NT2/D1 (cell line): ENCODE data around the gene SAP130.

Experiments
- DNase-seq: peaks from one replicate; pipeline ENCODE4 v3.0.0-alpha.2; 2011; ENCODE audit warnings: low read depth, low spot score
- H3K27me3 ChIP-seq: 2 replicates; pipeline ENCODE4 v1.6.0; 2011; ENCODE audit warnings: mild to moderate bottlenecking; ENCODE audit not compliant: insufficient read length, insufficient read depth
- H3K36me3 ChIP-seq: 2 replicates; pipeline ENCODE4 v1.6.1; 2011; ENCODE audit warnings: mild to moderate bottlenecking, low read length, mixed read lengths; ENCODE audit not compliant: insufficient read depth, insufficient read length
- H3K4me1 ChIP-seq: 2 replicates; pipeline ENCODE4 v1.5.1; 2011; ENCODE audit not compliant: insufficient read depth, insufficient read length
- H3K4me3 ChIP-seq: 2 replicates; pipeline ENCODE4 v1.5.1; 2011; ENCODE audit warnings: low read depth; ENCODE audit not compliant: insufficient read length
- H3K9ac ChIP-seq: 2 replicates; pipeline ENCODE4 v1.6.0; 2011; ENCODE audit warnings: low read depth; ENCODE audit not compliant: insufficient read length
- H3K9me3 ChIP-seq: 2 replicates; pipeline ENCODE4 v1.5.1; 2011; ENCODE audit warnings: mild to moderate bottlenecking, low read length; ENCODE audit not compliant: insufficient read depth
- SUZ12 ChIP-seq: IDR thresholded peaks from 2 replicates; pipeline ENCODE4 v1.6.1; 2011; ENCODE audit not compliant: insufficient read length, insufficient read depth; ENCODE audit errors: extremely low read depth
- YY1 ChIP-seq: IDR thresholded peaks from 2 replicates; pipeline ENCODE4 v1.6.1; 2011; ENCODE audit not compliant: insufficient read length, insufficient read depth
- ZNF274 ChIP-seq: IDR thresholded peaks from 2 replicates; pipeline ENCODE4 v1.6.1; 2011; ENCODE audit warnings: mild to moderate bottlenecking, low read depth, low read length

SAP130 gene

DNA sequence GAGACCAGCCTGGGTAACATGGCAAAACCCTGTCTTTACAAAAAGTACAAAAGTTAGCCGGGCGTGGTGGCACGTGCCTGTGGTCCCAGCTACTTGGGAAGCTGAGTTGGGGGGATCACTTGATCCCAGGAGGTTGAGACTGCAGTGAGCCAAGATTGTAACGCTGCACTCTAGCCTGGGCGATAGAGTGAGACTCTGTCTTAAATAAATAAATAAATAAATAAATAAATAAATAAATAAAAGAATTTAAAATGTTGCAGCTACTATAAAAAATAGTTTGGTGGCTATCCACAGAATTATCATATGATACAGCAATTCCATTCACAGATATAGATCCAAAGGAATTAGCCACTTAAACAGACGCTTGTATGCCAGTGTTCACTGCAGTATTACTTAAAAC lies 92.5 kb downstream of the SAP130 start:
- TF ChIP-seq ZNF274, result no peak
- TF ChIP-seq SUZ12, result no peak
- TF ChIP-seq YY1, result no peak
- peaks cover under 1% of the 10 kb centered on the region for H3K36me3 ChIP-seq
- H3K4me3 ChIP-seq, result no peak overlapping the region

DNA sequence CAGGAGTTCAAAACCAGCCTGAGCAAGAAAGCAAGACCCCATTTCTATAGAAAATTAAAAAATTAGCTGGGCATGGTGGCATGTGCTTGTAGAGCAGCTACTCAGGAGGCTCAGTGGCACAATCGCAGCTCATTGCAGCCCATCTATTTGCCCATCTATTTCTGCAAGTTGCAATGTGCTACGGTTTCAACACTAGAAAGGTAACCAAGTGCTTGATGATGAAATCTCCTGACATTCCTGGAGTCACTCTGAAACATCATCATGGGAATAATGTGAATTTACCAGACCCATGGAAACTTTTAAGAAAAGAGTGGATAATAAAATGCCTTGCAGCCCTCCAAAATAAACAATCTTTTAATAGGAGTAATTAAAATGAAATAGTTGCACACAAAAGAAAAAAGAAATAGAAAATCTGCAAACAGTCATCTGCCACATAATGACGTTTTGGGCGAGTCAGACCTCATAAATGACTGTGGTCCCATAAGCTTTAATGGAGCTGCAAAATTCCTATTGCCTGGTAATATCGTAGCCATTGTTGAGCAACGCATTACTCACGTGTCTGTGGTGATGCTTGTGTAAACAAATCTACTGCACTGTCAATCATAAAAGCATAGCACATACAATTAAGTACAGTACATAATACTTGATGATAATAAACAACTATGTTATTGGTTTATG lies 95.5 kb downstream of the SAP130 start:
- Histone ChIP-seq H3K9me3 (no peaks in the 10 kb centered on the region), H3K36me3 (no peaks in the 10 kb centered on the region), H3K9ac (no peak overlapping the region), H3K27me3 (no peaks in the 10 kb centered on the region), H3K4me3 (no peak overlapping the region), H3K4me1 (no peaks in the 10 kb centered on the region)
- no peak for DNase-seq
- no peak for TF ChIP-seq YY1

More for the DNA sequence above, 92.5 kb downstream of the SAP130 start:
- Histone ChIP-seq H3K4me1 (no peaks in the 10 kb centered on the region), H3K9ac (no peak overlapping the region), H3K9me3 (no peaks in the 10 kb centered on the region), H3K27me3 (no peaks in the 10 kb centered on the region)
- no peak for DNase-seq

DNA sequence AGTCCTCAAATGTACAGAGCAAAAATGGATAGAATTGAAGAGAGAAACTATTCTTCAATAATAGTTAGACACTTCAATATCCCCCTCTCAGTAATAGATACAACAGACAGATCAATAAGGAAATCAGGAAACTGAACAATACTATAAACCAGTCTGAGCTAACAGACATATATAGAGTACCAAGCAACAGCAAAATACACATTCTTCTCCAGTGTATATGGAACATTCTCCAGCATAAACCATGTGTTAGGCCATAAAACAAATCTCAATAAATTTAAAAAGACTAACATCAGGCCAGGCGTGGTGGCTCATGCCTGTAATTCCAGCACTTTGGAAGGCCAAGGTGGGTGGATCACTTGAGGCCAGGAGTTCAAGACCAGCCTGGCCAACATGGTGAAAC lies 98.4 kb downstream of the SAP130 start:
- Histone ChIP-seq H3K9ac (no peak overlapping the region), H3K4me3 (no peak overlapping the region), H3K9me3 (no peaks in the 10 kb centered on the region), H3K36me3 (no peaks in the 10 kb centered on the region), H3K27me3 (no peaks in the 10 kb centered on the region), H3K4me1 (no peaks in the 10 kb centered on the region)
- no peak for DNase-seq
- TF ChIP-seq SUZ12 (no peak), ZNF274 (no peak), YY1 (no peak)

DNA sequence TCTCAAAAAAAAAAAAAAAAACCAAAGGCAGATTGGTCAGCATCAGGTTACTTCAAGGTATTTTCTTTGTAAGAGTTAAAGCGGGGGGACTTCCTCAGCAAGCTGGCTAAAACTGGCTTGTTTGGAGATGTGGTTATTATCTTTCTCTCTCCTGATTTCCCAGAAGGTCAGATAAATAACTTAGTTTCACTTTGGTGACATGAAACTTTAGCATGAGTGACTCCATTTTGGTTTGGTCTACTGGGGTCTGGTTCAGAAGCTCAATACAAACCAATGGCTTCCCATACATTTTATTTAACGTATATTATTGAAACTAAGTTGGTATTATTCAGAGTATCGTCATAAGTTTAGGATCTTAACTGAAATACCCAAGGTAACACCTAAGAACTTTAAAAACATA lies 100.5 kb downstream of the SAP130 start:
- no peaks in the 10 kb centered on the region for H3K27me3 ChIP-seq

DNA sequence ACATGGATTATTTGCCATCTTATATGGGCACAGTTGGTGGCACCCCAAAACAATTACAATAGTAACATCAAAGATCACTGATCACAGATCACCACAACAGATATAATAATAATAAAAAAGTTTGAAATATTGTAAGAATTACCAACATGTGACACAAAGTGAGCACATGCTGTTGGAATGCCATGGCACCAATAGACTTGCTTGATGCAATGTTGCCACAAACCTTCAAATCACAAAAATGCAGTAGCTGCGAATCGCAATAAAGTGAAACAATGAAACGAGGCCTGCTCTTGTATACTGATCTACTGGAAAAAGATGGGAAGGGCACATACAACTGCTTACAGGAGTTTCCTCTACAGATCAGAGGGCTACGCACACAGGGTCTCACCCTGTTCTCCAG lies 109.9 kb downstream of the SAP130 start:
- TF ChIP-seq YY1, result no peak
- TF ChIP-seq SUZ12, result no peak
- Histone ChIP-seq H3K36me3 (no peaks in the 10 kb centered on the region), H3K4me3 (no peak overlapping the region)

More for the DNA sequence above, 100.5 kb downstream of the SAP130 start:
- Histone ChIP-seq H3K36me3 (no peaks in the 10 kb centered on the region), H3K9me3 (no peaks in the 10 kb centered on the region), H3K4me3 (no peak overlapping the region), H3K4me1 (no peaks in the 10 kb centered on the region), H3K9ac (no peak overlapping the region)
- DNase-seq, result no peak
- TF ChIP-seq SUZ12 (no peak), ZNF274 (no peak), YY1 (no peak)

DNA sequence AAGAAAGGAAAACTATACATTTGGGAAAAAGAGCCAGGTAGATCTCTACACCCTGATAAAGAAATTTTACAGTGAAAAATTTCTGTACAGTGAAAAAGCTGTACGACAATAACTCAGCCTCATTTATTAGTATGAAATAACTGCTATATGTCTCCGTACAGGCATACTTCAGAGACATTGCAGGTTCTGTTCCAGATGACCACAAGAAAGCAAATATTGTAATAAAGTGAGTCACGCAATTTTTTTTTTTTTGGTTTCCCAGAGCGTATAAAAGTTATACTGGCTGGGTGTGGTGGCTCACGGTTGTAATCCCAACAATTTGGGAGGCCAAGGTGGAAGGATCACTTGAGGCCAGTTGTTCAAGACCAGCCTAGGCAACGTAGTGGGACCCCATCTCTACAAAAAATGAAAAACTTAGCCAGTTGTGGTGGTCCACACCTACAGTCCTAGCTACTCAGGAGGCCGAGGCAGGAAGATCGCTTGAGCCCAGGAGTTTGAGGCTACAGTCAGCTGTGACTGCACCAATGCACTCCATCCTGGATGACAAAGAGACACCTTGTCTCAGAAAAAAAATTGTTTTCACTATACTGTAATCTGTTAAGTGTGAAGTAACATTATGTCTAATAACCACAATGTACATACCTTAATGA lies 113.9 kb downstream of the SAP130 start:
- no peaks in the 10 kb centered on the region for H3K27me3 ChIP-seq
- H3K9me3 ChIP-seq, result no peaks in the 10 kb centered on the region
- TF ChIP-seq SUZ12 (no peak), ZNF274 (no peak), YY1 (no peak)
- no peaks in the 10 kb centered on the region for H3K36me3 ChIP-seq
- H3K4me3 ChIP-seq, result no peak overlapping the region
- no peaks in the 10 kb centered on the region for H3K4me1 ChIP-seq
- H3K9ac ChIP-seq, result no peak overlapping the region
- no peak for DNase-seq

More for the DNA sequence above, 109.9 kb downstream of the SAP130 start:
- no peak overlapping the region for H3K9ac ChIP-seq
- H3K4me1 ChIP-seq, result no peaks in the 10 kb centered on the region
- H3K9me3 ChIP-seq, result no peaks in the 10 kb centered on the region
- DNase-seq, result no peak
- H3K27me3 ChIP-seq, result no peaks in the 10 kb centered on the region

DNA sequence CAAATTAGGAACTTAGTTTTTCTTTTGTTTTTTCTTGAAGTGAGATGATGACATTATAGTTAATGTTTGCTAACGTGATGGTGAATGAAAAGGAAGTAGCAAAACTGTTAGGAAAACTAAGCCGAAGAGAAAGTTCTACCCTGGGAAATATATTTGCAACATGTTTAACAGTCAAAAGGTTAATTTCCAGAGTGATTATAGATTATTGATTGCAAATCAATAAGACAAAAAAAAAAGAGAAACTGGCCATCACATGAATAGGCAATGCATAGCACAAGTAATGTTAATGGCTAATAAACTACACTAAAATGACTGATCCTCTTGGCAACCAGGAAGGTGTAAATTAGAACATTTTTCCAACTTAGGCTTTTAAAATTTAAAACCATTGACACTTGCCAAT lies 116.1 kb downstream of the SAP130 start:
- DNase-seq, result no peak

More for the DNA sequence above, 116.1 kb downstream of the SAP130 start:
- Histone ChIP-seq H3K27me3 (no peaks in the 10 kb centered on the region), H3K4me1 (no peaks in the 10 kb centered on the region), H3K9me3 (no peaks in the 10 kb centered on the region), H3K9ac (no peak overlapping the region), H3K36me3 (no peaks in the 10 kb centered on the region), H3K4me3 (no peak overlapping the region)
- no peak for TF ChIP-seq SUZ12
- TF ChIP-seq YY1, result no peak
- TF ChIP-seq ZNF274, result no peak
